IMR-90 (cell line): ENCODE data around the gene GDPD5. TPM values are rescaled to one million over a fixed set of nuclear protein-coding genes. Genes with fewer than 3 reads are reported as not detected.
A peak's percentile ranks its signal among the peaks of the same experiment; 100 is the strongest.

Experiments used
- ATAC-seq: fragments of 200-7000 bp; cut with Tn5 transposase; 2 replicates; pipeline ENCODE4 v1.9.1; 2020; ENCODE audit warnings: low read depth, mild to moderate bottlenecking, moderate library complexity
- BruUV-seq: library from RNA; stranded (reverse); fragments of 400-500 nt; replicated peaks from 2 replicates; lab custom pipeline; 2021; lab: Mats Ljungman, UMichigan
- CTCF ChIA-PET: fragments of 300-600 bp; formaldehyde crosslinking; extraction: SDS; loops from one replicate; lab custom pipeline; 2021; ENCODE audit warnings: antibody characterized with exemption; lab: Yijun Ruan, JAX
- POLR2A ChIA-PET: fragments of 300-600 bp; sonication (Branson Sonifier 250); formaldehyde crosslinking; loops from one replicate; lab custom pipeline; 2022; ENCODE audit warnings: antibody characterized with exemption; ENCODE audit not compliant: unreplicated experiment; lab: Charles Lee
- DNase-seq: peaks from one replicate; pipeline ENCODE4 v3.0.0; 2013
- H2AFZ ChIP-seq: replicated peaks from 2 replicates; pipeline ENCODE3; 2013; ENCODE audit warnings: low read length, mild to moderate bottlenecking; ENCODE audit not compliant: poor library complexity
- H2AK5ac ChIP-seq: 2 replicates; pipeline ENCODE4 v1.6.1; 2013; ENCODE audit warnings: low read depth, low read length, inconsistent platforms
- H2AK9ac ChIP-seq: replicated peaks from 2 replicates; pipeline ENCODE3; 2013; ENCODE audit warnings: mild to moderate bottlenecking, low read depth, low read length, moderate library complexity; ENCODE audit not compliant: poor library complexity
- H2BK120ac ChIP-seq: 2 replicates; pipeline ENCODE4 v1.6.1; 2013; ENCODE audit warnings: low read depth, low read length, inconsistent platforms
- H2BK15ac ChIP-seq: 3 replicates; pipeline ENCODE4 v1.6.1; 2013; ENCODE audit warnings: low read depth, low read length, inconsistent platforms
- H2BK20ac ChIP-seq: 2 replicates; pipeline ENCODE4 v1.6.1; 2013; ENCODE audit warnings: low read depth, mild to moderate bottlenecking, inconsistent platforms, low read length, moderate library complexity
- H2BK5ac ChIP-seq: 2 replicates; pipeline ENCODE4 v1.6.1; 2013; ENCODE audit warnings: mild to moderate bottlenecking, low read depth, low read length, inconsistent platforms; ENCODE audit not compliant: poor library complexity, severe bottlenecking
- H3K14ac ChIP-seq: replicated peaks from 2 replicates; pipeline ENCODE4 v1.6.1; 2013; ENCODE audit warnings: low read depth, low read length, inconsistent platforms
- H3K18ac ChIP-seq: 2 replicates; pipeline ENCODE4 v1.6.1; 2013; ENCODE audit warnings: low read depth, low read length, control low read depth
- H3K23ac ChIP-seq: 2 replicates; pipeline ENCODE4 v1.6.1; 2013; ENCODE audit warnings: low read depth, low read length, inconsistent platforms
- H3K27ac ChIP-seq: 2 replicates; pipeline ENCODE4 v1.5.1; 2013; ENCODE audit warnings: mild to moderate bottlenecking, control low read depth, low read length; ENCODE audit not compliant: insufficient read depth
- H3K27me3 ChIP-seq: 2 replicates; pipeline ENCODE4 v1.6.1; 2013; ENCODE audit warnings: low read length; ENCODE audit not compliant: control insufficient read depth, insufficient read depth
- H3K36me3 ChIP-seq: 2 replicates; pipeline ENCODE4 v1.6.1; 2013; ENCODE audit warnings: low read length, mixed read lengths; ENCODE audit not compliant: control insufficient read depth, insufficient read depth
- H3K4ac ChIP-seq: 2 replicates; pipeline ENCODE4 v1.6.1; 2013; ENCODE audit warnings: low read depth, low read length, inconsistent platforms
- H3K4me1 ChIP-seq: 2 replicates; pipeline ENCODE4 v1.6.1; 2013; ENCODE audit warnings: low read length, mixed read lengths; ENCODE audit not compliant: control insufficient read depth, insufficient read depth
- H3K4me2 ChIP-seq: 2 replicates; pipeline ENCODE4 v1.6.1; 2013; ENCODE audit warnings: low read depth, mild to moderate bottlenecking, control low read depth, low read length, moderate library complexity
- H3K4me3 ChIP-seq: 2 replicates; pipeline ENCODE4 v1.5.1; 2013; ENCODE audit warnings: low read depth, mild to moderate bottlenecking, control low read depth, low read length, moderate library complexity; ENCODE audit not compliant: insufficient read depth
- H3K56ac ChIP-seq: 2 replicates; pipeline ENCODE4 v1.6.1; 2013; ENCODE audit warnings: low read length, inconsistent platforms; ENCODE audit not compliant: insufficient read depth; ENCODE audit errors: extremely low read depth
- H3K79me1 ChIP-seq, 2 experiments: 2 replicates each; pipeline ENCODE4 v1.6.1; 2013; ENCODE audit warnings: low read length in 2 of 2, inconsistent platforms in 1 of 2, low read depth in 1 of 2
- H3K9ac ChIP-seq: 2 replicates; pipeline ENCODE4 v1.6.1; 2013; ENCODE audit warnings: low read depth, low read length, control low read depth
- H3K9me1 ChIP-seq: 2 replicates; pipeline ENCODE4 v1.6.1; 2013; ENCODE audit warnings: low read length, inconsistent platforms; ENCODE audit not compliant: insufficient read depth
- H3K9me3 ChIP-seq: 2 replicates; pipeline ENCODE4 v1.6.1; 2013; ENCODE audit warnings: low read length; ENCODE audit not compliant: control insufficient read depth, insufficient read depth
- H4K20me1 ChIP-seq: 2 replicates; pipeline ENCODE4 v1.6.1; 2013; ENCODE audit warnings: low read length, inconsistent platforms; ENCODE audit not compliant: insufficient read depth
- H4K5ac ChIP-seq: 2 replicates; pipeline ENCODE4 v1.6.1; 2013; ENCODE audit warnings: mild to moderate bottlenecking, low read depth, low read length, control low read depth
- H4K8ac ChIP-seq, 2 experiments: 2 replicates each; pipeline ENCODE4 v1.6.1; 2013; ENCODE audit warnings: low read depth in 2 of 2, low read length in 2 of 2, control low read depth in 1 of 2, inconsistent platforms in 1 of 2
- H4K91ac ChIP-seq: 2 replicates; pipeline ENCODE4 v1.6.1; 2013; ENCODE audit warnings: low read depth, low read length, inconsistent platforms; ENCODE audit not compliant: insufficient read depth
- MAFK ChIP-seq: IDR thresholded peaks from 2 replicates; pipeline ENCODE4 v1.6.1; 2012; ENCODE audit warnings: low read depth, low read length, improper control_type of control experiment
- RFX5 ChIP-seq: IDR thresholded peaks from 2 replicates; pipeline ENCODE4 v1.8.0; 2012; ENCODE audit warnings: low read depth, mild to moderate bottlenecking, low read length, moderate library complexity
- WGBS, 2 experiments: methylation state at CpG; one replicate each; pipeline versions ENCODE4 v1.1.5 to v1.1.7; 2013; ENCODE audit warnings: missing lambda C conversion rate in 2 of 2; ENCODE audit not compliant: insufficient read length in 1 of 2; ENCODE audit errors: extremely low coverage in 2 of 2; 5-methylcytosine and 5-hydroxymethylcytosine counted together
- dilution Hi-C: fragments of 300-500 bp; cut with HindIII; formaldehyde crosslinking; loops from one replicate; pipeline ENCODE4 v1.14.3; 2018; ENCODE audit warnings: low sequenced_read_pairs; ENCODE audit not compliant: unreplicated experiment
- in situ Hi-C: fragments of 300-500 bp; cut with MboI; formaldehyde crosslinking; loops from 3 replicates; pipeline ENCODE4 v1.14.3; 2019; ENCODE audit warnings: low sequenced_read_pairs, inconsistent platforms, mixed read lengths
- intact Hi-C: fragments of 100-400 bp; cut with micrococcal nuclease; formaldehyde crosslinking; loops from 2 replicates; pipeline ENCODE4 v1.10.0; 2022
- polyA plus RNA-seq, 3 experiments: library from polyadenylated mRNA; depleted of rRNA; stranded (reverse); fragments of >200 nt; gene quantifications; 2 replicates each; pipeline ENCODE4 v1.2.3, GENCODE V29; 2012; ENCODE audit warnings: low replicate concordance in 1 of 3
- total RNA-seq: library from RNA; depleted of rRNA; stranded (reverse); fragments of >200 nt; gene quantifications from 2 replicates; pipeline ENCODE4 v1.2.3, GENCODE V29; 2012

GDPD5 gene
- total and polyA plus RNA-seq, 2 of the 4 experiments (the other 2 are of a cell fraction): 2.0 to 7.9 TPM

- Histone ChIP-seq H3K9ac (no peak overlapping the region), H2AK9ac (peak overlapping the region; percentile 11), H2BK120ac (0 out of 2 replicates have a peak overlapping the region, but pooled peaks have one; percentile 2), H4K8ac (peak overlapping the region; percentile 6 to 33; a peak in 2 of 4 replicates), H3K14ac (no peak overlapping the region), H3K4me2 (no peak overlapping the region), H3K79me1 (no peaks in the 10 kb centered on the region), H3K4ac (peak overlapping the region; percentile 16; the same call in 1 of the 2 replicates), H2BK20ac (no peak overlapping the region), H2AFZ (peak overlapping the region; percentile 91), H2BK5ac (no peak overlapping the region), H4K20me1 (0 out of 2 replicates have a peak, but pooled peaks cover 3% of the 10 kb centered on the region), H3K4me1 (0 out of 2 replicates have a peak, but pooled peaks cover 3% of the 10 kb centered on the region), H3K56ac (no peak overlapping the region), H2BK15ac (no peak overlapping the region), H4K5ac (peak overlapping the region; percentile 30; the same call in 1 of the 2 replicates), H3K27me3 (peaks cover 36% of the 10 kb centered on the region), H3K9me3 (peaks cover 6% of the 10 kb centered on the region), H3K27ac (no peak overlapping the region; the same call in 1 of the 2 replicates), H3K18ac (no peak overlapping the region), H3K23ac (no peak overlapping the region), H3K36me3 (no peaks in the 10 kb centered on the region; the same call in 1 of the 2 replicates), H3K9me1 (no peaks in the 10 kb centered on the region), H4K91ac (no peak overlapping the region), H2AK5ac (no peak overlapping the region), H3K4me3 (peak overlapping the region; percentile 40; the same call in 1 of the 2 replicates)
- intact Hi-C loops (no loop called here), in situ Hi-C loops (no loop called here), dilution Hi-C loops (no loop called here)
- no peak for DNase-seq
- ATAC-seq: no peak
- TF ChIP-seq RFX5 (no peak), MAFK (no peak)
- ChIA-PET POLR2A (interaction anchor here (0.6 kb wide), 1 partner anchor 1285 kb away, joined by 3 read pairs; no protein-coding TSS in a partner anchor), CTCF (no interaction called here)
- 31% methylated on average over 25 of the region's 25 CpGs; no CpG with 5 or more reads in 1 of the 2 experiments for WGBS, 2 experiments
- BruUV-seq: no TSS peak
Observed at GRCh38 chr11:75429641-75429901, 96.2 kb downstream of the GDPD5 start.
